ENCODE measurements around the gene PACRGL.

- TF ChIP-seq RAD21 (IDR thresholded peaks at IDR 0.05; ENCODE audit: insufficient read depth, low read depth, low read length) (0 out of 2 replicates have a peak, but pooled peaks have one; percentile 28), WRNIP1 (IDR thresholded peaks at IDR 0.05; ENCODE audit: borderline replicate concordance, low read depth, low read length) (no peak), PAX8 (IDR thresholded peaks at IDR 0.05) (no peak), CREM (IDR thresholded peaks at IDR 0.05; ENCODE audit: low read depth) (no peak), YY1 (IDR thresholded peaks at IDR 0.05; ENCODE audit: low read depth, low read length) (no peak), SPI1 (IDR thresholded peaks at IDR 0.05; ENCODE audit: borderline replicate concordance, insufficient read depth, low read depth, low read length) (no peak), SMAD5 (IDR thresholded peaks at IDR 0.05; ENCODE audit: low read depth) (no peak), SRF (IDR thresholded peaks at IDR 0.05; ENCODE audit: low read depth in 2 of 2, low read length in 2 of 2) (no peak), FOXM1 (IDR thresholded peaks at IDR 0.05; ENCODE audit: low read depth, low read length) (no peak), CTCF (IDR thresholded peaks at IDR 0.05 in 2 of 3, conservative IDR thresholded peaks at IDR 0.05 in 1 of 3; ENCODE audit: control insufficient read depth in 2 of 3, extremely low read depth in 1 of 3, insufficient read depth in 1 of 3, low read depth in 3 of 3, low read length in 3 of 3) (peak in 2 of 3 experiments; percentile 25 to 44; a peak in 2 of 6 replicates), BRCA1 (IDR thresholded peaks at IDR 0.05; ENCODE audit: low read depth, low read length) (no peak), POLR2A (IDR thresholded peaks at IDR 0.05; ENCODE audit: low read depth, low read length) (no peak)
These were observed 59.8 kb downstream of the PACRGL start for GRCh38 chr4:20760053-20760452.
